GM12892 (cell line): ENCODE data around the gene FHOD1.
A peak's percentile ranks its signal among the peaks of the same experiment; 100 is the strongest.

Experiments used
- DNase-seq: peaks from one replicate; pipeline ENCODE4 v3.0.0; 2011; ENCODE audit not compliant: insufficient read length
- FAIRE-seq: peaks from 2 replicates; lab custom pipeline; 2011; peaks lifted over from hg19 to GRCh38; lab: Jason Lieb, UNC
- POLR2A ChIP-seq: IDR thresholded peaks from 2 replicates; pipeline ENCODE4 v1.6.1; 2011; ENCODE audit warnings: low read depth, low read length, control low read depth
- POLR2AphosphoS5 ChIP-seq: IDR thresholded peaks from 2 replicates; pipeline ENCODE4 v1.6.1; 2011; ENCODE audit warnings: low read depth, low read length, control low read depth
- TAF1 ChIP-seq: IDR thresholded peaks from 2 replicates; pipeline ENCODE4 v1.6.1; 2011; ENCODE audit warnings: low read depth, mild to moderate bottlenecking, control low read depth, low read length, borderline replicate concordance

FHOD1 gene

DNA sequence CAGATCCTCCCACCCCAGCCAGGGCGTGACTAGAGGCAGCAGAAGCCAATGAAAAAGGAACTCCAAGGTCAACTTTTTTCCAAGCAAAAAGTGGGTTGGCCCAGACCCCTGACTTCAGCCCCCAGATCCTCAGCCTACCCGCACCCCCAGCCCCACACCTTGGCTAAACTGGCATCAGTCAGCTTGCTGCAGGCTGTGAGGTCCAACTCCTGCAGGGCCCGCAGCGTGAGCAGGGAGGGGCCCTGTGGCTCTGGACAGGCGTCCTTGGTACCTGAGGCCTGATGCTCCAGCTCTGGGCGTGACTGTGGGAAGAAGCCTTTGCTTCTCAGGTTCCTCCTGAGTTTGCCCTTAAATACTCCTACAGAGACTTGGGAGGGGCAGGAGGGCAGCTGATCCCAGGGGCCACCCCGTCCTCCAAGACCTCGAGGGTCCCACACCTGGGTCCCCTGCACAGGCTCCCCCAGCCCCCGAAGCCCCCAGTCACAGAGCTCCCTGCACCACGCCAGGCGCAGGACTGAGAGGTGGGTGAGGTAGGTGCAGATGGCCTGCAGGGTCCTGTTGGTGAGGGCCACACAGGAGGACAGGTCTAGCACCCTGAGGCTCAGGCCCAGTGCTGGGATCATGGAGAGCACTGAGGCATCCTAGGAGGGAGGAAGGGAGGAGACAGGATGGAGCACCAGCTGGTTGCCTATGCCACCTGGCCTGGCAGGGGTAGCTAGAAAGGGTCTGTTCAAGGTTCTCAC, 39.0 kb downstream of the FHOD1 start:
- DNase-seq (no peak), FAIRE-seq (no peak)
- TF ChIP-seq POLR2AphosphoS5 (no peak; the same call in 1 of the 2 replicates), TAF1 (no peak), POLR2A (no peak)

DNA sequence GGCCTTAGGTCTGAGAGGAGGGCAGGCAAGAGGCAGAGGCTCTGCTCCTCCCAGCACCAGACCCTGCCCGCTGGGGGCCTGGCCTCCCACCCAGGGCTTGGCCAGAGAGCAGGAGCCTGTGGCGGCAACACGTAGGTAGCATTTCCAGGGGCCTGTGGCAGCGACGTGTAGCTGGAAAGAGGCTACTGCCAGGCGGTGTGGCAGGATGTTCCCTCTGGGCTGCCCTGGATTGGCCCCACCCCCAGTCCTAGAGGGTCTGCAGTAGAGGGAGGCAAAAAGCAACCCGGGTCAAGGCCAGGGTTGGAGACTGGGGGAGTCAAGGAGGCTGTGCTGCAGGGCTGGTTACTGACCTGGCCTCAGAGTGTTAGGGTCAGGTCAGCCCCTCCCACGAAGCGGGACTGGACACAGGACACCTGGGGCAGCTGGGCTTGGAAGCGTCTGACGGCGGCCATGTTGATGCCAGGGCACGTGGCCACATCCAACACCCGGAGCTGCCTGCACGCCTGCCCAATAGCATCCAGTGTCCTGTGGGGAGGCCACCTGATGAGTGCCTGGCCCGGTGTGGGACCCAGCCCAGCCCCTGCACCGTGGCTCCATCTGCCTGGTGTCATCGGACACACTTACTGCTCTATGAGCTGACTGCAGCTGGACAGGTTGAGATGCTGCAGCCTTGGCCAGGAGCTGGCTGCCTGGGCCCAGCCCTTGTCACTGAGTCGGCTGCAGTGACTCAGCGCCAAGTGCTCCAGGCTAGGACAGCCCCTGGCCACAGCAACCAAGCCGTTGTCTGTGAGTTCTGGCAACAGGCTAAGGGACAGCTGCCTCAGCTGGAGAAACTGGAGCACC, 39.8 kb downstream of the FHOD1 start:
- FAIRE-seq: no peak
- DNase-seq: no peak
- TF ChIP-seq TAF1 (no peak), POLR2AphosphoS5 (0 out of 2 replicates have a peak, but pooled peaks have one; percentile 5), POLR2A (peak; percentile 28)

DNA sequence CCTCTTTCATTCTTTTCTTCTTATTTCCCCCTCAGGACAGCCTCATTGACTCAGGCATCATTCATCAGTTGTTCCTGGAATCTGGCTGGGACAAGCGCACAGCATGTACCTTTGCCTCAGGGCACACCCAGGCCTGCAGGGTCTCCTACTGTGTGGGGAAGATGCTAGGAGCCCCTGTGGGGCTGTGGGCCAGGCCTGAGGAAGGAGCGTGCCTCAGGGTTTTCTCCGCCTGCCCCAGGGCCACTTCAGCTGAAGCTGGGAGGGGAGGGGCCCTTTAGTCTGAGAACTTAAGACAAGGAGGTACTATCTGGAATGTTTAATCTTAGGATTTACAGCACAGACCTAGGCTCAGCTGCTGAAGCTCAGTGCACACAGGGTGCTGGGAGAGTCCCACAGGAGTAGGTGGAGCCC, 40.4 kb downstream of the FHOD1 start:
- no peak for DNase-seq
- TF ChIP-seq POLR2A: no peak
- no peak for TF ChIP-seq TAF1
- FAIRE-seq: no peak

DNA sequence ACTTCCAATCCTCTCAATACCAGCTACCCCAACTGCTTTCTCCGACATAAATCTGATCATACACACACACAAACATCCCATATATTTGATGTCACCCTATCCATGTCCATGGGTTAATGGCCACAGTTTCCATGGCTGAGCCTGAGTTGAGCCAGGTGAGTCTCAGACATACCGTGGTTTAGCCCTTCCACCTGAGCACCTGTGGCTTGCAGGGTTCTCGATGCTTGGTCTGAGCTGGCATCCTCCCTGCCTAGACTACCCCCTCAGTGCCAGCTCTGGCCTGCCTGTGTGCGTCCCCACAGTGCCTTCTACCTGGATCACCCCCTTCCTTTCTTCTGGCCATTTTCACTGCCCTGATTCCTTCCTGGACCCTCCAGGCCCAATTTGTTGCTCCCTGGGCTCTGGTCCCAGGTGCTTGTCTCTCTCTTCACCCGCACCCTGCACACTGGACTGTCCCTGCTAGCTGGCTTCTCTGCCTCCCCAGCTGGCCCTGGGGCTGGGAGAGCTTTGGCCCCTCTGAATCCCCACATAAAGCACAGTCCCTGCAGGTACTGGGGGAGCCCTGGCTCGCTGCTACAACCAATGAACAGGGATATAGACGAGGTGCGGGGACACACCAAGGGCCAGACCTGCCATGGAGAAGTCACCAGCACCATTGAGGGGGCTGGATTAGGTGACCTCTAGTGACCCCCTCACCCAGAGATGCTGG, 41.0 kb downstream of the FHOD1 start:
- no peak for DNase-seq
- no peak for TF ChIP-seq POLR2AphosphoS5
- FAIRE-seq: no peak

DNA sequence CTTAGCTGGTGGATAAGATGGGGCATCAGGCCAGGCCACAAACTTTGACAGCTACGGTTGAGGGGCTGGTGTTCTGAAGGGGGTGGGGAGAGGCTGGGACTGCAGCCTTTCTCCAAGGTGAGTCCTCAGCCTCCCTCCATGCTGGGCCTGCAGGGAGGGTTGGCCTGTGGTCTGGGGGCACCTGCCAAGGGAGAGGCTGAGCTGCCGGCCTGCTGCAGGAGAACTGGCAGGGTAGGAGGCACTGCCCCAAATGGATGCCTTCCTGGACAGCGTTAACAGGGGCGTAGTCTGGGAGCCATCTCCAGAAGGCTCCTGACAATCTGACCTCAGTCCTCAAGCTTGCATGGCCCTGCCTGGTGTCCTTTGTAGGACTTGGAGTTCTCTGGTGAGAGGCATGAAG, 43.2 kb downstream of the FHOD1 start:
- no peak for TF ChIP-seq POLR2AphosphoS5
- TF ChIP-seq TAF1: no peak
- no peak for TF ChIP-seq POLR2A
- no peak for FAIRE-seq
- no peak for DNase-seq

DNA sequence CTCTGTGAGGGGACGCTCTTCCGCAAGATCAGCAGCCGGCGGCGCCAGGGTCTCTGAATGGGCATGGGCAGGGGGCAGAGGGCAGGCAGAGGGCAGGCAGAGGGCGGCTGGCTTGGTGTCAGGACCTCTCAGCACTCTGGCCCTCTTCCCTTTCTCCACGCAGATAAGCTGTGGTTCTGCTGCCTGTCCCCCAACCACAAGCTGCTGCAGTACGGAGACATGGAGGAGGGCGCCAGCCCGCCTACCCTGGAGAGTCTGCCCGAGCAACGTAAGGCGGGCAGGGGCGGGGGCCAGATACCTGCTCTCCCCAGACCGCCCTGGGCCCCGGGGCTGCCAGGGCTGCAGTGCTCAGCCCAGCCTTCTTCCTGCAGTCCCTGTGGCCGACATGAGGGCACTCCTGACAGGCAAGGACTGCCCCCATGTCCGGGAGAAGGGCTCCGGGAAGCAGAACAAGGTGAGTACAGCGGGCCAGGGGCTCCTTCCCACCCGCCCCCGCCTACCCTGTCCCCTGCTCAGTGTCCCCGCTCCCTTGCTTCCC, 44.3 kb downstream of the FHOD1 start:
- no peak for TF ChIP-seq POLR2A
- TF ChIP-seq POLR2AphosphoS5: no peak
- no peak for TF ChIP-seq TAF1
- DNase-seq (no peak), FAIRE-seq (no peak)

DNA sequence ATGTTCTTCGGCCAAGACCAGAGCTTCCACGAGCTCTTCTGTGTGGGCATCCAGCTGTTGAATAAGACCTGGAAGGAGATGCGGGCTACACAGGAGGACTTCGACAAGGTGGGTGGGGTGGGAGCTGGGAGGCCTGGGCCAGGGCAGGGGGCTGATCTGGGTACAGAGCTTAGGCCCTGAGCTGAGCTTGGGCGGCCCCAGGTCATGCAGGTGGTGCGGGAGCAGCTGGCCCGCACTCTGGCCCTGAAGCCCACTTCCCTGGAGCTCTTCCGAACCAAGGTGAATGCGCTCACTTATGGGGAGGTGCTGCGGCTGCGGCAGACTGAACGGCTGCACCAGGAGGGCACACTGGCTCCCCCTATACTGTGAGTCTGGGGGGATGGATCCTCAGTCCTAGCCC, 44.9 kb downstream of the FHOD1 start:
- no peak for TF ChIP-seq POLR2A
- TF ChIP-seq TAF1: no peak
- no peak for TF ChIP-seq POLR2AphosphoS5
- FAIRE-seq (no peak), DNase-seq (no peak)

DNA sequence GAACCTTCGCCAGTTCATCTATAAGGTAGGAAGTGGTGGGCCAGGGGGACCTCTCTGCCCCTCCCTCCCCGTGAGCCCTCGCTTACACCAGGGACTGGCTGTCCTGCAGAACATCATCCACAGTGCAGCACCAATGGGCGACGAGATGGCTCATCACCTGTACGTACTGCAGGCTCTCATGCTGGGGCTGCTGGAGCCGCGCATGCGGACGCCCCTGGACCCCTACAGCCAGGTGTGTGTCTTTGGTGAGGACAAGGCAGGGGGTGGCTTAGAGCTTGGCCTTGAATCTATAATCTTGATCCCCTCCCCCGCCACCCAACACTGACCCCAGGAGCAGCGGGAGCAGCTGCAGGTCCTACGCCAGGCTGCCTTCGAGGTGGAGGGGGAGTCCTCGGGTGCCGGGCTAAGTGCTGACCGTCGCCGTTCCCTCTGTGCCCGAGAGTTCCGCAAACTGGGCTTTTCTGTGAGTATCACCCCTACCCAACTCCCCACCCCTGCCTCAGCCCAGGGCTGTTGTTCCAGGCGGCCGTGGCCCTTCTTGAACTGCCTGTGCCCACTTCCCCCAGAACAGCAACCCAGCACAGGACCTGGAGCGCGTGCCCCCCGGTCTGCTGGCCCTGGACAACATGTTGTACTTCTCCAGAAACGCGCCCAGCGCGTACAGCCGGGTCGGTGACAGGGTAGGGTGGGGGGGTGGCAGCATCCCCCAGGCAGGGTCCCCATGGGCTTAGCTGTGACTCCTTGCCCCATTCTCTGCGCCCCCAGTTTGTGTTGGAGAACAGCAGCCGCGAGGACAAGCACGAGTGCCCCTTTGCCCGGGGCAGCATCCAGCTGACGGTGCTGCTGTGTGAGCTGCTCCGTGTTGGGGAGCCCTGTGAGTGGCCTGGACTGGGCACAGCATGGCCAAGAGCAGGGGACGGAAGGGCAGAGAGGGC, 45.6 kb downstream of the FHOD1 start:
- no peak for TF ChIP-seq POLR2A
- no peak for TF ChIP-seq TAF1
- no peak for TF ChIP-seq POLR2AphosphoS5
- DNase-seq (no peak), FAIRE-seq (no peak)

DNA sequence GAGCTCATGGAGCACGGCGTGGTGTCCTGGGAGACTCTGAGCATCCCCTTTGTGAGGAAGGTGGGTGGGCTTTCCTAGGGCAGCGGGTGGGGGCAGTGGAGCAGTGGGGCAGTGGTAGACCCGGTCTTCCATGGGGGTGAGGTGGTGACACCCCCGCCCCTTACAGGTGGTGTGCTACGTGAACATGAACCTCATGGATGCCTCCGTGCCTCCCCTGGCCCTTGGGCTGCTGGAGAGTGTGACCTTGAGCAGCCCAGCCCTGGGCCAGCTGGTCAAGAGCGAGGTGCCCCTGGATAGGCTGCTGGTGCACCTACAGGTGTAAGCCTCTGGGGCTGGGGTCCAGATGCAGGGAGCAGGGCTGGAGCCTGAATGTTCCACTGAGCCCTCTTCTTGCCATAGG, 46.8 kb downstream of the FHOD1 start:
- TF ChIP-seq POLR2A (no peak), TAF1 (no peak), POLR2AphosphoS5 (no peak)
- DNase-seq: no peak
- FAIRE-seq: no peak

DNA sequence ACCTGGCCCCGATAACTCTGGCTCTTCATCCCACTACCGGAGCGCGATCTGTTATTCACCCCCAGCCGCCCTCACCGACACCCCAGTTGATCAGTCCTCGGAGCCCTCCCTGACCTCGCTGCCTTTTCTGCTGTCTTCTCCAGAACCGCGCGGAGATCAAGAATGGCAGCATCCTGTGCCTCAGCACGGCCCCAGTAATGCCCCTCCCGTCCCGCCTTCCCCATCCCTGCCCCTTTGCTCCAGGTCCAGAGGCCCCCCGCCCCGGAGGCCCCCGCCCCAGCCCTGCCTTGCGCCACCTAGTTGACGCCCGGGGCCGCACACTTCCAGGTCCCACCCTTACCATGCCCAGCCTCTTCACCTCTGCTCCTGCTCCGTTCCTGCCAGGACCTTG, 47.5 kb downstream of the FHOD1 start:
- FAIRE-seq: no peak
- DNase-seq: no peak
- no peak for TF ChIP-seq TAF1
- TF ChIP-seq POLR2A: no peak
- TF ChIP-seq POLR2AphosphoS5: no peak

DNA sequence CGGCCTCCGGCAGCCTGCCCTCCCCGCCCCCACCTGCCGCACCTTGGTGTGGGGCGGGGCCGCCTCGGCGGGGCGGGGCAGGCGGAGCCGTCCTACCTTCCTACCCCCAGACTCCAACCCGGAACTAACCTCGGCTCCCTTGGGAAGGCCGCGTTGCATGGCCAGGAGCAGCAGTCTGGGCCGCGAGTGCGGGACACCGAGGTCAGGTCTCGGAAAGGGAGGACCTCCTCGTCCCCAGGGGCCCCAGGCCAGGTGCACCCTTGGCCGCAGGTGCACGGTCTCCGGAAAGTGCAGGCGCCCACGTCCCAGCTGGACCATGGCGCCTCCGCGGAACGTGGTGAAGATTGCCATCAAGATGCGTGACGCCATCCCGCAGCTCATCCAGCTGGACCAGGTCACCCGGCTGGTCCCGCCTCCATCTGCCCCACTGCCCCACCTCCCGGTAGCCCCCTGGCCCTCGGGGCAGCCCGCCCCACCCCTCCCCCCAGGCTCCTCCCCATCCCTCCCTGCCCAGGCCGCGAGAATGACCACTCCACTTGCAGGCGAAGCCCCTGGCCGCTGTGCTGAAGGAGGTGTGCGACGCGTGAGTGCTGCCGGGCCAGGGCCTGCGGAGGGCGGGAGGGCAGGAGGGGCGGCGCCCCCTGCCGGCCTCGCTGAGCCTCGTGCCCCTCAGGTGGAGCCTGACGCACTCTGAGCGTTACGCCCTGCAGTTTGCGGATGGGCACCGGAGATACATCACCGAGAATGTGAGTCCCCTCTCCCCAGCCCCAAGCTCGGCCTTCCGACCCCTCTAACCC, 48.1 kb downstream of the FHOD1 start, which contains the start of gene ELMO3:
ELMO3 (plus strand) TSS at position 121 of the 797 bp plus-strand sequence; CDS start at position 317, 196 bp downstream.
- DNase-seq (no peak), FAIRE-seq (no peak)
- no peak for TF ChIP-seq TAF1
- peak; percentile 26; the same call in 1 of the 2 replicates for TF ChIP-seq POLR2A
- TF ChIP-seq POLR2AphosphoS5: no peak; the same call in 1 of the 2 replicates
